HepG2 (cell line): ENCODE measurements around the gene PPIP5K1. TPM values are rescaled to one million over a fixed set of nuclear protein-coding genes. Genes with fewer than 3 reads are reported as not detected.
A peak's percentile ranks its signal among the peaks of the same experiment; 100 is the strongest.

Source experiments
- ATAC-seq: fragments of 200-7000 bp; cut with Tn5 transposase; 3 replicates; pipeline ENCODE4 v1.9.1; 2020; ENCODE audit warnings: mild to moderate bottlenecking, moderate library complexity
- BruUV-seq: library from RNA; stranded (reverse); fragments of 400-500 nt; replicated peaks from 2 replicates; lab custom pipeline; 2021; lab: Mats Ljungman, UMichigan
- CTCF ChIA-PET: fragments of 300-600 bp; formaldehyde crosslinking; extraction: SDS; loops from one replicate; lab custom pipeline; 2021; ENCODE audit warnings: low total read pairs, inconsistent platforms, low intra/inter-chr PET ratio; lab: Yijun Ruan, JAX
- POLR2A ChIA-PET: fragments of 350-600 bp; sonication (Branson Sonifier 250); formaldehyde crosslinking; loops from one replicate; lab custom pipeline; 2020; ENCODE audit warnings: antibody characterized with exemption, inconsistent platforms; lab: Yijun Ruan, JAX
- DNase-seq: peaks from one replicate; pipeline ENCODE4 v3.0.0-alpha.2; 2015; ENCODE audit warnings: low spot score
- FAIRE-seq: peaks from 3 replicates; lab custom pipeline; 2011; peaks lifted over from hg19 to GRCh38; lab: Jason Lieb, UNC
- H2AFZ ChIP-seq: one replicate; pipeline ENCODE4 v1.6.1; 2011; ENCODE audit warnings: low read length, inconsistent platforms
- H3K27ac ChIP-seq: fragments of 300-600 bp; 3 replicates; pipeline ENCODE4 v1.8.0; 2011; ENCODE audit warnings: mixed run types, mild to moderate bottlenecking, mixed read lengths, low read length, inconsistent platforms; ENCODE audit not compliant: insufficient read depth; ENCODE audit errors: extremely low read length
- H3K27me3 ChIP-seq, 2 experiments: fragments of 200-600 bp in 1 of 2; 2 replicates in 1 of 2; 3 replicates in 1 of 2; pipeline versions ENCODE4 v1.6.0 to v1.8.0; 2011; ENCODE audit warnings: low read length in 2 of 2, mild to moderate bottlenecking in 2 of 2, moderate library complexity in 2 of 2, inconsistent platforms in 1 of 2; ENCODE audit not compliant: insufficient read depth in 2 of 2, control insufficient read depth in 1 of 2
- H3K36me3 ChIP-seq, 2 experiments: fragments of 200-600 bp in 1 of 2; replicated peaks in 1 of 2; 2 replicates in 1 of 2; 3 replicates in 1 of 2; pipeline versions ENCODE4 v1.5.1 to v1.8.0; 2011; ENCODE audit warnings: low read length in 2 of 2, inconsistent platforms in 1 of 2; ENCODE audit not compliant: insufficient read depth in 2 of 2, control insufficient read depth in 1 of 2
- H3K4me1 ChIP-seq: 2 replicates; pipeline ENCODE4 v1.5.1; 2012; ENCODE audit warnings: low read length, inconsistent platforms; ENCODE audit not compliant: insufficient read depth
- H3K4me2 ChIP-seq: 2 replicates; pipeline ENCODE4 v1.6.0; 2011; ENCODE audit warnings: low read depth, low read length, inconsistent platforms
- H3K4me3 ChIP-seq, 3 experiments: fragments of 200-600 bp in 1 of 3; sonication (generic), shearing (Covaris generic) in 1 of 3; replicated peaks in 1 of 3; 2 replicates each; pipeline ENCODE4 v1.5.1; 2011 to 2016; ENCODE audit warnings: low read length in 3 of 3, inconsistent platforms in 2 of 3, low read depth in 2 of 3, mild to moderate bottlenecking in 2 of 3, control low read depth in 1 of 3, mixed read lengths in 1 of 3; ENCODE audit not compliant: insufficient read depth in 1 of 3
- H3K79me2 ChIP-seq: one replicate; pipeline ENCODE4 v1.6.1; 2011; ENCODE audit warnings: low read length, inconsistent platforms; ENCODE audit not compliant: insufficient read depth
- H3K9ac ChIP-seq: 2 replicates; pipeline ENCODE4 v1.6.0; 2011; ENCODE audit warnings: mild to moderate bottlenecking, low read depth, low read length, inconsistent platforms; ENCODE audit not compliant: insufficient read depth
- H3K9me3 ChIP-seq: 2 replicates; pipeline ENCODE4 v1.5.1; 2012; ENCODE audit warnings: mild to moderate bottlenecking, low read length
- H4K20me1 ChIP-seq: 2 replicates; pipeline ENCODE4 v1.6.0; 2011; ENCODE audit warnings: inconsistent platforms, mild to moderate bottlenecking, low read length, moderate library complexity; ENCODE audit not compliant: insufficient read depth
- ATM ChIP-seq: fragments of 450-650 bp; IDR thresholded peaks from 2 replicates; pipeline ENCODE4 v1.7.1; 2017; ENCODE audit warnings: mild to moderate bottlenecking, borderline replicate concordance
- CTCF ChIP-seq: sonication (generic); formaldehyde crosslinking; IDR thresholded peaks from 2 replicates; pipeline ENCODE4 v1.5.0; 2020; ENCODE audit warnings: mild to moderate bottlenecking, missing genetic modification reagents, moderate library complexity
- NFATC3 ChIP-seq: sonication (generic); formaldehyde crosslinking; IDR thresholded peaks from 2 replicates; pipeline ENCODE4 v1.5.1; 2020; ENCODE audit warnings: mild to moderate bottlenecking, missing genetic modification reagents
- RAD21 ChIP-seq: fragments of 450-650 bp; formaldehyde crosslinking; IDR thresholded peaks from 2 replicates; pipeline ENCODE4 v1.5.0; 2020; ENCODE audit warnings: mild to moderate bottlenecking
- SIN3B ChIP-seq: fragments of 150-350 bp; IDR thresholded peaks from 2 replicates; pipeline ENCODE4 v1.6.1; 2014; ENCODE audit warnings: low read length
- SMC3 ChIP-seq: IDR thresholded peaks from 2 replicates; pipeline ENCODE4 v1.6.1; 2011; ENCODE audit warnings: low read length, improper control_type of control experiment
- STAG1 ChIP-seq: sonication (generic); formaldehyde crosslinking; IDR thresholded peaks from 2 replicates; pipeline ENCODE4 v1.4.0; 2020; ENCODE audit warnings: missing genetic modification reagents
- ZNF746 ChIP-seq: sonication (generic); formaldehyde crosslinking; IDR thresholded peaks from 2 replicates; pipeline ENCODE4 v1.8.0; 2022; ENCODE audit warnings: mild to moderate bottlenecking, missing genetic modification reagents
- WGBS: methylation state at CpG from one replicate; pipeline ENCODE4 v1.1.6; 2017; ENCODE audit warnings: low lambda C conversion rate; 5-methylcytosine and 5-hydroxymethylcytosine counted together
- in situ Hi-C: cut with HindIII; loops from 2 replicates; pipeline ENCODE4 v1.10.0; 2017; ENCODE audit warnings: low pct_unique_long_range_greater_than_20kb; ENCODE audit not compliant: extremely low pct_ligation_motif_present
- intact Hi-C: fragments of 100-400 bp; cut with micrococcal nuclease; formaldehyde crosslinking; loops from one replicate; pipeline ENCODE4 v1.10.0; 2022; ENCODE audit not compliant: unreplicated experiment
- polyA plus RNA-seq, 8 experiments: library from polyadenylated mRNA; depleted of rRNA in 3 of 8; stranded (reverse) in 7 of 8; unstranded in 1 of 8; fragments of >200 nt; fragmentation: Illumina TruSeq in 4 of 8; extraction: Trizol in 4 of 8; gene quantifications; 2 replicates each; pipeline versions ENCODE4 v1.2.1 to v1.2.3, GENCODE V29; 2011 to 2016; ENCODE audit warnings: low read depth in 4 of 8, missing spikeins in 1 of 8, mixed read lengths in 1 of 8; ENCODE audit not compliant: insufficient read depth in 1 of 8
- total RNA-seq, 5 experiments: library from RNA; depleted of rRNA; stranded (reverse); fragments of >200 nt; fragmentation: Illumina TruSeq; extraction: Trizol; gene quantifications; 2 replicates each; pipeline ENCODE4 v1.2.3, GENCODE V29; 2016; ENCODE audit warnings: low read depth in 1 of 5
- TF ChIP-seq, protein P1 (sequence below): sonication (generic); formaldehyde crosslinking; IDR thresholded peaks from 2 replicates; pipeline ENCODE4 v1.4.0; 2020; ENCODE audit warnings: missing genetic modification reagents, mild to moderate bottlenecking, borderline replicate concordance

PPIP5K1 gene
- total and polyA plus RNA-seq, 2 of the 13 experiments (the other 11 are each of a cell fraction or from before 2014, with no cell fraction given) = 9.9 to 10.9 TPM

GRCh38 chr15:43514241-43515057 lies 75.6 kb downstream of the PPIP5K1 start:
- Histone ChIP-seq H3K4me2 (no peak overlapping the region), H3K4me3 (no peak overlapping the region), H3K9ac (no peak overlapping the region), H3K36me3 (no peaks in the 10 kb centered on the region), H3K79me2 (no peaks in the 10 kb centered on the region), H2AFZ (no peak overlapping the region), H3K27me3 (peaks cover 9 to 42% of the 10 kb centered on the region in 2 experiments), H3K9me3 (no peaks in the 10 kb centered on the region), H4K20me1 (no peaks in the 10 kb centered on the region), H3K27ac (no peak overlapping the region), H3K4me1 (peaks cover 39% of the 10 kb centered on the region)
- no peak for ATAC-seq
- CTCF ChIA-PET = interaction anchor here (1.3 to 1.4 kb wide), 2 partner anchors 31 to 74 kb away, joined by 3 to 6 read pairs; no protein-coding TSS in a partner anchor
- TF ChIP-seq CTCF (CRISPR knock-in tag) (peak; percentile 70), SIN3B (no peak), ATM (no peak), SMC3 (peak; percentile 57; the same call in 1 of the 2 replicates), NFATC3 (CRISPR knock-in tag) (no peak), ZNF746 (CRISPR knock-in tag) (no peak), RAD21 (CRISPR knock-in tag) (peak; percentile 45; the same call in 1 of the 2 replicates), STAG1 (peak; percentile 66)
- TF ChIP-seq, protein P1, sequence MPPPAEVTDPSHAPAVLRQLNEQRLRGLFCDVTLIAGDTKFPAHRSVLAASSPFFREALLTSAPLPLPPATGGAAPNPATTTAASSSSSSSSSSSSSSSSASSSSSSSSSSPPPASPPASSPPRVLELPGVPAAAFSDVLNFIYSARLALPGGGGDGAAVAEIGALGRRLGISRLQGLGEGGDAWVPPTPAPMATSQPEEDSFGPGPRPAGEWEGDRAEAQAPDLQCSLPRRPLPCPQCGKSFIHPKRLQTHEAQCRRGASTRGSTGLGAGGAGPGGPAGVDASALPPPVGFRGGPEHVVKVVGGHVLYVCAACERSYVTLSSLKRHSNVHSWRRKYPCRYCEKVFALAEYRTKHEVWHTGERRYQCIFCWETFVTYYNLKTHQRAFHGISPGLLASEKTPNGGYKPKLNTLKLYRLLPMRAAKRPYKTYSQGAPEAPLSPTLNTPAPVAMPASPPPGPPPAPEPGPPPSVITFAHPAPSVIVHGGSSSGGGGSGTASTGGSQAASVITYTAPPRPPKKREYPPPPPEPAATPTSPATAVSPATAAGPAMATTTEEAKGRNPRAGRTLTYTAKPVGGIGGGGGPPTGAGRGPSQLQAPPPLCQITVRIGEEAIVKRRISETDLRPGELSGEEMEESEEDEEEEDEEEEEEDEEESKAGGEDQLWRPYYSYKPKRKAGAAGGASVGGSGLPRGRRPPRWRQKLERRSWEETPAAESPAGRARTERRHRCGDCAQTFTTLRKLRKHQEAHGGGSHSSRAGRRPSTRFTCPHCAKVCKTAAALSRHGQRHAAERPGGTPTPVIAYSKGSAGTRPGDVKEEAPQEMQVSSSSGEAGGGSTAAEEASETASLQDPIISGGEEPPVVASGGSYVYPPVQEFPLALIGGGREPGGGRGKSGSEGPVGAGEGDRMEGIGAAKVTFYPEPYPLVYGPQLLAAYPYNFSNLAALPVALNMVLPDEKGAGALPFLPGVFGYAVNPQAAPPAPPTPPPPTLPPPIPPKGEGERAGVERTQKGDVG = no peak
- BruUV-seq = no TSS peak
- FAIRE-seq = peak; percentile 32
- POLR2A ChIA-PET = interaction anchor here (0.6 kb wide), 1 partner anchor 22 kb away, joined by 3 read pairs; the partner anchor contains the start of gene TP53BP1
- 21% methylated on average over 4 of the region's 4 CpGs for WGBS
- peak; percentile 31 for DNase-seq
- intact Hi-C loops = loop anchor here (1.0 to 2.0 kb wide), 2 partner anchors 31 to 74 kb away; no protein-coding TSS in a partner anchor
- in situ Hi-C loops = loop anchor here (10.0 kb wide), 1 partner anchor 260 kb away; the partner anchor contains the start of gene ELL3
